K562 (cell line): ENCODE data around the gene USP31. TPM values are rescaled to one million over a fixed set of nuclear protein-coding genes. Genes with fewer than 3 reads are reported as not detected.

ENCODE experiments used
- ATAC-seq: fragments of 200-7000 bp; cut with Tn5 transposase; 3 replicates; pipeline ENCODE4 v1.9.1; 2020; ENCODE audit warnings: moderate library complexity
- BruUV-seq: library from RNA; stranded (reverse); fragments of 400-500 nt; replicated peaks from 2 replicates; lab custom pipeline; 2021; lab: Mats Ljungman, UMichigan
- CTCF ChIA-PET: fragments of 300-600 bp; formaldehyde crosslinking; extraction: SDS; loops from one replicate; lab custom pipeline; 2021; ENCODE audit warnings: low intra/inter-chr PET ratio; lab: Yijun Ruan, JAX
- POLR2A ChIA-PET: fragments of 300-600, 350-650 bp; sonication (Branson Sonifier 250); formaldehyde crosslinking; extraction: SDS; loops from one replicate; lab custom pipeline; 2021; ENCODE audit warnings: antibody characterized with exemption, inconsistent platforms; lab: Yijun Ruan, JAX
- DNase-seq, 4 experiments: peaks; one replicate each; pipeline versions ENCODE4 v3.0.0 to v3.0.0-alpha.2; 2011 to 2018; ENCODE audit warnings: low spot score in 3 of 4, mixed read lengths in 3 of 4; ENCODE audit errors: extremely low read depth in 1 of 4
- FAIRE-seq: peaks from 2 replicates; lab custom pipeline; 2011; peaks lifted over from hg19 to GRCh38; lab: Jason Lieb, UNC
- H2AFZ ChIP-seq: 2 replicates; pipeline ENCODE4 v1.6.0; 2011; ENCODE audit warnings: low read depth, low read length, control low read depth, inconsistent platforms
- H3K27ac ChIP-seq: fragments of 200-600 bp; 3 replicates; pipeline ENCODE4 v1.8.0; 2011; ENCODE audit warnings: low read depth, mild to moderate bottlenecking, control low read depth, inconsistent platforms, low read length, moderate library complexity, mixed read lengths; ENCODE audit errors: extremely low read depth
- H3K27me3 ChIP-seq, 2 experiments: fragments of 300-600 bp in 1 of 2; 2 replicates in 1 of 2; 3 replicates in 1 of 2; pipeline versions ENCODE4 v1.6.0 to v1.8.0; 2011; ENCODE audit warnings: inconsistent platforms in 2 of 2, low read length in 2 of 2, mild to moderate bottlenecking in 1 of 2, mixed read lengths in 1 of 2, moderate library complexity in 1 of 2; ENCODE audit not compliant: control insufficient read depth in 2 of 2, insufficient read depth in 2 of 2
- H3K36me3 ChIP-seq: fragments of 300-600 bp; 3 replicates; pipeline ENCODE4 v1.8.0; 2011; ENCODE audit warnings: mild to moderate bottlenecking, low read length, inconsistent platforms; ENCODE audit not compliant: control insufficient read depth, insufficient read depth
- H3K4me1 ChIP-seq, 2 experiments: fragments of 200-600 bp in 1 of 2; replicated peaks in 1 of 2; 2 replicates in 1 of 2; 3 replicates in 1 of 2; pipeline versions ENCODE4 v1.5.1 to v1.8.0; 2011; ENCODE audit warnings: inconsistent platforms in 2 of 2, low read length in 2 of 2, mild to moderate bottlenecking in 1 of 2, mixed read lengths in 1 of 2, moderate library complexity in 1 of 2; ENCODE audit not compliant: control insufficient read depth in 2 of 2, insufficient read depth in 2 of 2
- H3K4me2 ChIP-seq: 2 replicates; pipeline ENCODE4 v1.6.1; 2011; ENCODE audit warnings: low read length, control low read depth, inconsistent platforms, mixed read lengths; ENCODE audit not compliant: insufficient read depth
- H3K4me3 ChIP-seq: fragments of 200-600 bp; sonication (generic), shearing (Covaris generic); 2 replicates; pipeline ENCODE4 v1.5.1; 2016; ENCODE audit warnings: control low read depth, inconsistent platforms
- H3K79me2 ChIP-seq: fragments of 200-600 bp; 3 replicates; pipeline ENCODE4 v1.8.0; 2011; ENCODE audit warnings: low read length, inconsistent platforms; ENCODE audit not compliant: control insufficient read depth, insufficient read depth
- H3K9ac ChIP-seq, 2 experiments: 2 replicates each; pipeline versions ENCODE4 v1.6.0 to v1.6.1; 2011; ENCODE audit warnings: low read depth in 2 of 2, low read length in 2 of 2, control low read depth in 1 of 2, inconsistent platforms in 1 of 2, mild to moderate bottlenecking in 1 of 2, mixed read lengths in 1 of 2; ENCODE audit not compliant: insufficient read depth in 1 of 2
- H3K9me1 ChIP-seq: one replicate; pipeline ENCODE4 v1.6.0; 2011; ENCODE audit warnings: inconsistent platforms, mild to moderate bottlenecking, low read length, moderate library complexity; ENCODE audit not compliant: control insufficient read depth, insufficient read depth
- H3K9me3 ChIP-seq: replicated peaks from 2 replicates; pipeline ENCODE4 v1.5.1; 2011; ENCODE audit warnings: low read depth, low read length, inconsistent platforms; ENCODE audit not compliant: control insufficient read depth, insufficient read depth
- H4K20me1 ChIP-seq: replicated peaks from 2 replicates; pipeline ENCODE4 v1.6.1; 2011; ENCODE audit warnings: low read length, inconsistent platforms, mixed read lengths; ENCODE audit not compliant: control insufficient read depth, insufficient read depth
- BCL6 ChIP-seq: fragments of 250-450 bp; sonication (Bioruptor Pico); IDR thresholded peaks from 2 replicates; pipeline ENCODE4 v1.4.0; 2020
- CBX3 ChIP-seq, 2 experiments: IDR thresholded peaks; 1 replicate in 1 of 2; 2 replicates in 1 of 2; pipeline ENCODE4 v1.6.1; 2012; ENCODE audit warnings: inconsistent platforms in 2 of 2, low read length in 2 of 2, borderline replicate concordance in 1 of 2, control low read depth in 1 of 2
- CHD4 ChIP-seq: fragments of 200-600 bp; sonication (generic); IDR thresholded peaks from 3 replicates; pipeline ENCODE4 v1.6.1; 2012; ENCODE audit warnings: low read depth, mild to moderate bottlenecking, mixed read lengths, low read length, inconsistent platforms; ENCODE audit not compliant: insufficient read depth, insufficient replicate concordance, poor library complexity, severe bottlenecking
- RAD21 ChIP-seq, 2 experiments: fragments of 250-450 bp in 1 of 2; fragments of 450-650 bp in 1 of 2; sonication (Bioruptor Pico) in 1 of 2; formaldehyde crosslinking in 1 of 2; IDR thresholded peaks in 1 of 2; conservative IDR thresholded peaks in 1 of 2; 2 replicates each; pipeline versions ENCODE4 v1.4.0 to v1.8.0; 2020 to 2022; ENCODE audit warnings: mild to moderate bottlenecking in 2 of 2, moderate library complexity in 1 of 2
- ZC3H8 ChIP-seq: fragments of 450-650 bp; IDR thresholded peaks from 2 replicates; pipeline ENCODE4 v1.6.1; 2017
- ZNF347 ChIP-seq: fragments of 450-650 bp; formaldehyde crosslinking; IDR thresholded peaks from 2 replicates; pipeline ENCODE4 v1.4.0; 2020; ENCODE audit warnings: low read depth, mild to moderate bottlenecking, moderate library complexity
- ZNF644 ChIP-seq: fragments of 200-800 bp; sonication (Bioruptor generic); IDR thresholded peaks from 2 replicates; pipeline ENCODE4 v1.6.1; 2016; ENCODE audit warnings: low read depth, missing genetic modification characterization, missing compliant biosample characterization
- WGBS: fragments of 100-300 bp; shearing (Covaris generic); methylation state at CpG from one replicate; pipeline ENCODE4 v1.1.6; 2016; ENCODE audit warnings: low coverage, mixed read lengths; ENCODE audit not compliant: insufficient coverage; ENCODE audit errors: missing lambda C conversion rate; 5-methylcytosine and 5-hydroxymethylcytosine counted together
- in situ Hi-C: fragments of 300-500 bp; cut with MboI; formaldehyde crosslinking; loops from 4 replicates; pipeline ENCODE4 v1.15.0; 2018; ENCODE audit warnings: inconsistent platforms, mixed read lengths
- intact Hi-C: fragments of 100-400 bp; cut with micrococcal nuclease; formaldehyde crosslinking; loops from 2 replicates; pipeline ENCODE4 v1.14.2; 2022
- polyA plus RNA-seq, 8 experiments: library from polyadenylated mRNA; depleted of rRNA in 4 of 8; stranded (reverse) in 5 of 8; unstranded in 3 of 8; fragments of >200 nt; fragmentation: Nextera tagmentation in 2 of 8; fragmentation: Illumina TruSeq in 1 of 8; extraction: Ambion mirVana in 2 of 8; extraction: Trizol in 1 of 8; gene quantifications; 2 replicates each; pipeline versions ENCODE4 v1.2.1 to v1.2.3, GENCODE V29; 2011 to 2014; ENCODE audit warnings: inconsistent platforms in 1 of 8, missing spikeins in 1 of 8
- total RNA-seq, 7 experiments: library from RNA; depleted of rRNA in 6 of 7; stranded (reverse); fragments of >200 nt in 6 of 7; fragmentation: Illumina TruSeq in 2 of 7; extraction: Trizol in 2 of 7; gene quantifications; 2 replicates each; pipeline versions ENCODE4 v1.2.1 to v1.2.3, GENCODE V29; 2011 to 2021; ENCODE audit warnings: low replicate concordance in 1 of 7
- TF ChIP-seq, protein P1 (sequence below): fragments of 250-450 bp; sonication (Bioruptor Pico); IDR thresholded peaks from 2 replicates; pipeline ENCODE4 v1.4.0; 2020
- TF ChIP-seq, protein P2 (sequence below): fragments of 250-450 bp; sonication (Bioruptor Pico); IDR thresholded peaks from 2 replicates; pipeline ENCODE4 v1.4.0; 2020; ENCODE audit warnings: mild to moderate bottlenecking, moderate library complexity
- TF ChIP-seq, protein P3 (sequence below): sonication (generic); formaldehyde crosslinking; IDR thresholded peaks from 2 replicates; pipeline ENCODE4 v1.8.1; 2022; ENCODE audit warnings: missing genetic modification reagents
- TF ChIP-seq, protein P4 (sequence below): fragments of 450-650 bp; IDR thresholded peaks from 2 replicates; pipeline ENCODE4 v1.6.1; 2018; ENCODE audit not compliant: partially characterized antibody

The USP31 gene
- total and polyA plus RNA-seq, 9 of the 15 experiments (the other 6 are each of a cell fraction or from before 2014, with no cell fraction given): 0.56 to 4.9 (median 2.9) TPM

DNA sequence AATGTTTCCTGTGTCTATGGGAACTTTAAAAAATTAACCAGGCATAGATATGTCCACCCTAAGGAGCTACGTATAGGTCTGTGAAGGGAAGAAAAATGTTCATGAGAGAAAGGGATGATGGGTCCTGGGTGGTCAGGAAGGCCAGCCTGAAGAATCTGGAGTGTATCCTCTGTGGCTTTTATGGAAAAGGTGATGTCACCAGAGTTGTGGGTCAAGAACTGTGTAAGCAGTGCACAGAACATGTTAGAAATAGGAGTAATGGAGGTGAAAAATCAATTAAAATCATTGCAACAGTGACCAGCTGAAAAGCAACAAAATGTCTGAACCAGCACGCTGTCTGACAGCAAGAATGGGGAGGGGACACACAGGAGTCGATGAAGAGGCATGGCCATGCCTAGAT is 68.5 kb downstream of the USP31 start:
- in situ Hi-C loops (no loop called here), intact Hi-C loops (no loop called here)
- no peaks in the 10 kb centered on the region for H3K79me2 ChIP-seq
- H3K9me3 ChIP-seq: no peaks in the 10 kb centered on the region
- H4K20me1 ChIP-seq: no peaks in the 10 kb centered on the region
- FAIRE-seq (no peak), DNase-seq (no peak), ATAC-seq (no peak)
- no peak overlapping the region for H3K27ac ChIP-seq
- no peaks in the 10 kb centered on the region for H3K27me3 ChIP-seq
- peaks cover 0 to 3% of the 10 kb centered on the region in 2 experiments; a peak in 2 of 5 replicates for H3K4me1 ChIP-seq
- 74% methylated on average over 3 of the region's 3 CpGs for WGBS
- no peaks in the 10 kb centered on the region for H3K9me1 ChIP-seq
- ChIA-PET POLR2A (interaction anchor here (0.6 to 1.1 kb wide), 2 partner anchors 12 to 39 kb away, joined by 3 to 4 read pairs; no protein-coding TSS in a partner anchor), CTCF (no interaction called here)
- no peak overlapping the region for H3K9ac ChIP-seq
- H3K36me3 ChIP-seq: peaks cover 12% of the 10 kb centered on the region; the same call in 2 of the 3 replicates
- H2AFZ ChIP-seq: no peak overlapping the region
- no TSS peak for BruUV-seq
- H3K4me3 ChIP-seq: no peak overlapping the region
- no peak overlapping the region for H3K4me2 ChIP-seq
- no peak for TF ChIP-seq CHD4
- TF ChIP-seq ZNF644 (tag): no peak
- TF ChIP-seq, protein P1, sequence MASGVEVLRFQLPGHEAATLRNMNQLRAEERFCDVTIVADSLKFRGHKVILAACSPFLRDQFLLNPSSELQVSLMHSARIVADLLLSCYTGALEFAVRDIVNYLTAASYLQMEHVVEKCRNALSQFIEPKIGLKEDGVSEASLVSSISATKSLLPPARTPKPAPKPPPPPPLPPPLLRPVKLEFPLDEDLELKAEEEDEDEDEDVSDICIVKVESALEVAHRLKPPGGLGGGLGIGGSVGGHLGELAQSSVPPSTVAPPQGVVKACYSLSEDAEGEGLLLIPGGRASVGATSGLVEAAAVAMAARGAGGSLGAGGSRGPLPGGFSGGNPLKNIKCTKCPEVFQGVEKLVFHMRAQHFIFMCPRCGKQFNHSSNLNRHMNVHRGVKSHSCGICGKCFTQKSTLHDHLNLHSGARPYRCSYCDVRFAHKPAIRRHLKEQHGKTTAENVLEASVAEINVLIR (CRISPR knock-in tag): no peak
- no peak for TF ChIP-seq BCL6 (CRISPR knock-in tag)
- TF ChIP-seq, protein P2, sequence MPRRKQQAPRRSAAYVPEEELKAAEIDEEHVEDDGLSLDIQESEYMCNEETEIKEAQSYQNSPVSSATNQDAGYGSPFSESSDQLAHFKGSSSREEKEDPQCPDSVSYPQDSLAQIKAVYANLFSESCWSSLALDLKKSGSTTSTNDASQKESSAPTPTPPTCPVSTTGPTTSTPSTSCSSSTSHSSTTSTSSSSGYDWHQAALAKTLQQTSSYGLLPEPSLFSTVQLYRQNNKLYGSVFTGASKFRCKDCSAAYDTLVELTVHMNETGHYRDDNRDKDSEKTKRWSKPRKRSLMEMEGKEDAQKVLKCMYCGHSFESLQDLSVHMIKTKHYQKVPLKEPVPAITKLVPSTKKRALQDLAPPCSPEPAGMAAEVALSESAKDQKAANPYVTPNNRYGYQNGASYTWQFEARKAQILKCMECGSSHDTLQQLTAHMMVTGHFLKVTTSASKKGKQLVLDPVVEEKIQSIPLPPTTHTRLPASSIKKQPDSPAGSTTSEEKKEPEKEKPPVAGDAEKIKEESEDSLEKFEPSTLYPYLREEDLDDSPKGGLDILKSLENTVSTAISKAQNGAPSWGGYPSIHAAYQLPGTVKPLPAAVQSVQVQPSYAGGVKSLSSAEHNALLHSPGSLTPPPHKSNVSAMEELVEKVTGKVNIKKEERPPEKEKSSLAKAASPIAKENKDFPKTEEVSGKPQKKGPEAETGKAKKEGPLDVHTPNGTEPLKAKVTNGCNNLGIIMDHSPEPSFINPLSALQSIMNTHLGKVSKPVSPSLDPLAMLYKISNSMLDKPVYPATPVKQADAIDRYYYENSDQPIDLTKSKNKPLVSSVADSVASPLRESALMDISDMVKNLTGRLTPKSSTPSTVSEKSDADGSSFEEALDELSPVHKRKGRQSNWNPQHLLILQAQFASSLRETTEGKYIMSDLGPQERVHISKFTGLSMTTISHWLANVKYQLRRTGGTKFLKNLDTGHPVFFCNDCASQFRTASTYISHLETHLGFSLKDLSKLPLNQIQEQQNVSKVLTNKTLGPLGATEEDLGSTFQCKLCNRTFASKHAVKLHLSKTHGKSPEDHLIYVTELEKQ (CRISPR knock-in tag): no peak
- no peak for TF ChIP-seq CBX3 (IDR thresholded peaks at IDR 0.05; ENCODE audit: borderline replicate concordance in 1 of 2, low read length in 2 of 2)
- no peak for TF ChIP-seq RAD21 (CRISPR knock-in tag; conservative IDR thresholded peaks at IDR 0.05 in 1 of 2, IDR thresholded peaks at IDR 0.05 in 1 of 2)
- TF ChIP-seq ZNF347 (CRISPR knock-in tag): no peak
- TF ChIP-seq, protein P3, sequence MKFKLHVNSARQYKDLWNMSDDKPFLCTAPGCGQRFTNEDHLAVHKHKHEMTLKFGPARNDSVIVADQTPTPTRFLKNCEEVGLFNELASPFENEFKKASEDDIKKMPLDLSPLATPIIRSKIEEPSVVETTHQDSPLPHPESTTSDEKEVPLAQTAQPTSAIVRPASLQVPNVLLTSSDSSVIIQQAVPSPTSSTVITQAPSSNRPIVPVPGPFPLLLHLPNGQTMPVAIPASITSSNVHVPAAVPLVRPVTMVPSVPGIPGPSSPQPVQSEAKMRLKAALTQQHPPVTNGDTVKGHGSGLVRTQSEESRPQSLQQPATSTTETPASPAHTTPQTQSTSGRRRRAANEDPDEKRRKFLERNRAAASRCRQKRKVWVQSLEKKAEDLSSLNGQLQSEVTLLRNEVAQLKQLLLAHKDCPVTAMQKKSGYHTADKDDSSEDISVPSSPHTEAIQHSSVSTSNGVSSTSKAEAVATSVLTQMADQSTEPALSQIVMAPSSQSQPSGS (CRISPR knock-in tag): no peak
- TF ChIP-seq, protein P4, sequence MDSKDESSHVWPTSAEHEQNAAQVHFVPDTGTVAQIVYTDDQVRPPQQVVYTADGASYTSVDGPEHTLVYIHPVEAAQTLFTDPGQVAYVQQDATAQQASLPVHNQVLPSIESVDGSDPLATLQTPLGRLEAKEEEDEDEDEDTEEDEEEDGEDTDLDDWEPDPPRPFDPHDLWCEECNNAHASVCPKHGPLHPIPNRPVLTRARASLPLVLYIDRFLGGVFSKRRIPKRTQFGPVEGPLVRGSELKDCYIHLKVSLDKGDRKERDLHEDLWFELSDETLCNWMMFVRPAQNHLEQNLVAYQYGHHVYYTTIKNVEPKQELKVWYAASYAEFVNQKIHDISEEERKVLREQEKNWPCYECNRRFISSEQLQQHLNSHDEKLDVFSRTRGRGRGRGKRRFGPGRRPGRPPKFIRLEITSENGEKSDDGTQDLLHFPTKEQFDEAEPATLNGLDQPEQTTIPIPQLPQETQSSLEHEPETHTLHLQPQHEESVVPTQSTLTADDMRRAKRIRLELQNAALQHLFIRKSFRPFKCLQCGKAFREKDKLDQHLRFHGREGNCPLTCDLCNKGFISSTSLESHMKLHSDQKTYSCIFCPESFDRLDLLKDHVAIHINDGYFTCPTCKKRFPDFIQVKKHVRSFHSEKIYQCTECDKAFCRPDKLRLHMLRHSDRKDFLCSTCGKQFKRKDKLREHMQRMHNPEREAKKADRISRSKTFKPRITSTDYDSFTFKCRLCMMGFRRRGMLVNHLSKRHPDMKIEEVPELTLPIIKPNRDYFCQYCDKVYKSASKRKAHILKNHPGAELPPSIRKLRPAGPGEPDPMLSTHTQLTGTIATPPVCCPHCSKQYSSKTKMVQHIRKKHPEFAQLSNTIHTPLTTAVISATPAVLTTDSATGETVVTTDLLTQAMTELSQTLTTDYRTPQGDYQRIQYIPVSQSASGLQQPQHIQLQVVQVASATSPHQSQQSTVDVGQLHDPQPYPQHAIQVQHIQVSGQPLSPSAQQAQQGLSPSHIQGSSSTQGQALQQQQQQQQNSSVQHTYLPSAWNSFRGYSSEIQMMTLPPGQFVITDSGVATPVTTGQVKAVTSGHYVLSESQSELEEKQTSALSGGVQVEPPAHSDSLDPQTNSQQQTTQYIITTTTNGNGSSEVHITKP: no peak
- no peak for TF ChIP-seq ZC3H8
